K562 (cell line): ENCODE data around the gene RREB1. TPM values are rescaled to one million over a fixed set of nuclear protein-coding genes. Genes with fewer than 3 reads are reported as not detected.

Experiments
- ATAC-seq: fragments of 200-7000 bp; cut with Tn5 transposase; 3 replicates; pipeline ENCODE4 v1.9.1; 2020; ENCODE audit warnings: moderate library complexity
- BruUV-seq: library from RNA; stranded (reverse); fragments of 400-500 nt; replicated peaks from 2 replicates; lab custom pipeline; 2021; lab: Mats Ljungman, UMichigan
- CTCF ChIA-PET: fragments of 300-600 bp; formaldehyde crosslinking; extraction: SDS; loops from one replicate; lab custom pipeline; 2021; ENCODE audit warnings: low intra/inter-chr PET ratio; lab: Yijun Ruan, JAX
- POLR2A ChIA-PET: fragments of 300-600, 350-650 bp; sonication (Branson Sonifier 250); formaldehyde crosslinking; extraction: SDS; loops from one replicate; lab custom pipeline; 2021; ENCODE audit warnings: antibody characterized with exemption, inconsistent platforms; lab: Yijun Ruan, JAX
- DNase-seq, 4 experiments: peaks; one replicate each; pipeline versions ENCODE4 v3.0.0 to v3.0.0-alpha.2; 2011 to 2018; ENCODE audit warnings: low spot score in 3 of 4, mixed read lengths in 3 of 4; ENCODE audit errors: extremely low read depth in 1 of 4
- FAIRE-seq: peaks from 2 replicates; lab custom pipeline; 2011; peaks lifted over from hg19 to GRCh38; lab: Jason Lieb, UNC
- H2AFZ ChIP-seq: 2 replicates; pipeline ENCODE4 v1.6.0; 2011; ENCODE audit warnings: low read depth, low read length, control low read depth, inconsistent platforms
- H3K27ac ChIP-seq: fragments of 200-600 bp; 3 replicates; pipeline ENCODE4 v1.8.0; 2011; ENCODE audit warnings: low read depth, mild to moderate bottlenecking, control low read depth, inconsistent platforms, low read length, moderate library complexity, mixed read lengths; ENCODE audit errors: extremely low read depth
- H3K27me3 ChIP-seq, 2 experiments: fragments of 300-600 bp in 1 of 2; 2 replicates in 1 of 2; 3 replicates in 1 of 2; pipeline versions ENCODE4 v1.6.0 to v1.8.0; 2011; ENCODE audit warnings: inconsistent platforms in 2 of 2, low read length in 2 of 2, mild to moderate bottlenecking in 1 of 2, mixed read lengths in 1 of 2, moderate library complexity in 1 of 2; ENCODE audit not compliant: control insufficient read depth in 2 of 2, insufficient read depth in 2 of 2
- H3K36me3 ChIP-seq: fragments of 300-600 bp; 3 replicates; pipeline ENCODE4 v1.8.0; 2011; ENCODE audit warnings: mild to moderate bottlenecking, low read length, inconsistent platforms; ENCODE audit not compliant: control insufficient read depth, insufficient read depth
- H3K4me1 ChIP-seq, 2 experiments: fragments of 200-600 bp in 1 of 2; replicated peaks in 1 of 2; 2 replicates in 1 of 2; 3 replicates in 1 of 2; pipeline versions ENCODE4 v1.5.1 to v1.8.0; 2011; ENCODE audit warnings: inconsistent platforms in 2 of 2, low read length in 2 of 2, mild to moderate bottlenecking in 1 of 2, mixed read lengths in 1 of 2, moderate library complexity in 1 of 2; ENCODE audit not compliant: control insufficient read depth in 2 of 2, insufficient read depth in 2 of 2
- H3K4me2 ChIP-seq: 2 replicates; pipeline ENCODE4 v1.6.1; 2011; ENCODE audit warnings: low read length, control low read depth, inconsistent platforms, mixed read lengths; ENCODE audit not compliant: insufficient read depth
- H3K4me3 ChIP-seq: fragments of 200-600 bp; sonication (generic), shearing (Covaris generic); 2 replicates; pipeline ENCODE4 v1.5.1; 2016; ENCODE audit warnings: control low read depth, inconsistent platforms
- H3K79me2 ChIP-seq: fragments of 200-600 bp; 3 replicates; pipeline ENCODE4 v1.8.0; 2011; ENCODE audit warnings: low read length, inconsistent platforms; ENCODE audit not compliant: control insufficient read depth, insufficient read depth
- H3K9ac ChIP-seq, 2 experiments: 2 replicates each; pipeline versions ENCODE4 v1.6.0 to v1.6.1; 2011; ENCODE audit warnings: low read depth in 2 of 2, low read length in 2 of 2, control low read depth in 1 of 2, inconsistent platforms in 1 of 2, mild to moderate bottlenecking in 1 of 2, mixed read lengths in 1 of 2; ENCODE audit not compliant: insufficient read depth in 1 of 2
- H3K9me1 ChIP-seq: one replicate; pipeline ENCODE4 v1.6.0; 2011; ENCODE audit warnings: inconsistent platforms, mild to moderate bottlenecking, low read length, moderate library complexity; ENCODE audit not compliant: control insufficient read depth, insufficient read depth
- H3K9me3 ChIP-seq: replicated peaks from 2 replicates; pipeline ENCODE4 v1.5.1; 2011; ENCODE audit warnings: low read depth, low read length, inconsistent platforms; ENCODE audit not compliant: control insufficient read depth, insufficient read depth
- H4K20me1 ChIP-seq: replicated peaks from 2 replicates; pipeline ENCODE4 v1.6.1; 2011; ENCODE audit warnings: low read length, inconsistent platforms, mixed read lengths; ENCODE audit not compliant: control insufficient read depth, insufficient read depth
- BRCA1 ChIP-seq, 2 experiments: fragments of 450-650 bp in 1 of 2; sonication (generic) in 1 of 2; formaldehyde crosslinking in 1 of 2; IDR thresholded peaks; 2 replicates each; pipeline versions ENCODE4 v1.5.0 to v1.6.1; 2017 to 2020; ENCODE audit warnings: mild to moderate bottlenecking in 1 of 2, missing genetic modification reagents in 1 of 2
- HNRNPLL ChIP-seq: fragments of 200-400 bp; formaldehyde crosslinking; IDR thresholded peaks from 2 replicates; pipeline ENCODE4 v1.6.1; 2017; ENCODE audit warnings: low read length, low read depth, mild to moderate bottlenecking; ENCODE audit not compliant: poor library complexity, severe bottlenecking
- KDM1A ChIP-seq, 2 experiments: fragments of 450-650 bp; IDR thresholded peaks; 2 replicates each; pipeline ENCODE4 v1.6.1; 2016; ENCODE audit warnings: mild to moderate bottlenecking in 2 of 2
- NFE2 ChIP-seq: IDR thresholded peaks from 2 replicates; pipeline ENCODE4 v1.6.1; 2014; ENCODE audit warnings: antibody characterized with exemption, low read depth
- ZBTB26 ChIP-seq: fragments of 450-650 bp; formaldehyde crosslinking; IDR thresholded peaks from 2 replicates; pipeline ENCODE4 v1.4.0; 2022; ENCODE audit warnings: missing genetic modification characterization
- WGBS: fragments of 100-300 bp; shearing (Covaris generic); methylation state at CpG from one replicate; pipeline ENCODE4 v1.1.6; 2016; ENCODE audit warnings: low coverage, mixed read lengths; ENCODE audit not compliant: insufficient coverage; ENCODE audit errors: missing lambda C conversion rate; 5-methylcytosine and 5-hydroxymethylcytosine counted together
- in situ Hi-C: fragments of 300-500 bp; cut with MboI; formaldehyde crosslinking; loops from 4 replicates; pipeline ENCODE4 v1.15.0; 2018; ENCODE audit warnings: inconsistent platforms, mixed read lengths
- intact Hi-C: fragments of 100-400 bp; cut with micrococcal nuclease; formaldehyde crosslinking; loops from 2 replicates; pipeline ENCODE4 v1.14.2; 2022
- polyA plus RNA-seq, 8 experiments: library from polyadenylated mRNA; depleted of rRNA in 4 of 8; stranded (reverse) in 5 of 8; unstranded in 3 of 8; fragments of >200 nt; fragmentation: Nextera tagmentation in 2 of 8; fragmentation: Illumina TruSeq in 1 of 8; extraction: Ambion mirVana in 2 of 8; extraction: Trizol in 1 of 8; gene quantifications; 2 replicates each; pipeline versions ENCODE4 v1.2.1 to v1.2.3, GENCODE V29; 2011 to 2014; ENCODE audit warnings: inconsistent platforms in 1 of 8, missing spikeins in 1 of 8
- total RNA-seq, 7 experiments: library from RNA; depleted of rRNA in 6 of 7; stranded (reverse); fragments of >200 nt in 6 of 7; fragmentation: Illumina TruSeq in 2 of 7; extraction: Trizol in 2 of 7; gene quantifications; 2 replicates each; pipeline versions ENCODE4 v1.2.1 to v1.2.3, GENCODE V29; 2011 to 2021; ENCODE audit warnings: low replicate concordance in 1 of 7
- TF ChIP-seq, protein P1 (sequence below), 2 experiments: IDR thresholded peaks; 2 replicates each; pipeline ENCODE4 v1.6.1; 2012; ENCODE audit warnings: improper control_type of control experiment in 2 of 2, low read depth in 2 of 2, low read length in 2 of 2, borderline replicate concordance in 1 of 2

Gene RREB1
- total and polyA plus RNA-seq, 9 of the 15 experiments (the other 6 are each of a cell fraction or from before 2014, with no cell fraction given): 3.3 to 64.2 (median 19.3) TPM

DNA sequence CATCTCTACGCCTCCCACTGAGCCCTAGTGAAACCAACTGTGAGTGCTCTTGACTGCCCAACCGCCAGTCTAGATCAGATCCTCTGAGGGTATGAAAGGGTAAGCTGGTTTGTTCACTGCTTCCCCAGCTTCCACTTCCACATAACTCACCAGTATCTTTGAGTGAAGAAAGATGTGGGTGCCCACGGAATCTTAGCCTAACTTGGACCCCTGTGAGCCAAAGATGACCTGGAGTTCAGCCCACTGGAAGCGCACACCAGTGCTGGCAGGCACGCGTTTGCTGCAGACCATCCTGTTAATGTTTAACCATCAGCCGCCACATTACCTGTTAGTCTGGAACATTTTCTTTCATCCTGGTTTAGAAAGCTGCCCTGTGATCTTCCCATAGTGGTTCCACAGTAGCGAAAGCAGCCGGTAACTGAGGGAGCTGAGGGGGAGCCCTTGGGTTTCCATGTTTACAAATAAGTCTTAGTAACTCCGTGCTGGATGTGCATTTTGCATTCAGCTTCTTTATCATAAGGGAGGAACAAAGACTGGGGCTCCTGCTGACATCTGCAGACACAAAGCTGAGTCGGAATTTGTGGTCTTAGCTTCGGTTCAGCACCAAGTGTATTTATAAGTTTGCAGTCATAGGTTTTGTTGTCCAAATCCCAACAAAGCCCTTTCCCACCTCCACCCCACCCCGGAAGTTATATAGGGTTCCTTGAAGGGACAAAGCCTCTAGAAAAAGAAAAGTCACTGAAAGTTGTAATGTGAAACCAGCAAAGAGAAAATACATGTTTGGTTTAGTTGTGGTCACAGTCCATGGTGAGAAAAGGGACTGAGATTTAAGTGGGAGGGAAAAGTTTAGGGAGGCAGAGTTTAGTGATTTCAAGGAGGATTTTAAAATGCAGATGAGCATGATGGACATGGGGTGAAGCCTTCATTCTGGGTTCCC is 134.2 kb downstream of the RREB1 start:
- Histone ChIP-seq H3K9me1 (peaks cover 2% of the 10 kb centered on the region), H3K9ac (peak overlapping the region in 1 of 2 experiments; percentile 31; a peak in 1 of 4 replicates), H3K79me2 (peaks cover 63% of the 10 kb centered on the region), H2AFZ (no peak overlapping the region), H3K27ac (peak overlapping the region; percentile 4; the same call in 1 of the 3 replicates), H3K36me3 (peaks cover 89% of the 10 kb centered on the region), H3K4me2 (no peak overlapping the region), H3K4me1 (peaks cover 13 to 18% of the 10 kb centered on the region in 2 experiments), H3K27me3 (no peaks in the 10 kb centered on the region), H4K20me1 (no peaks in the 10 kb centered on the region), H3K9me3 (no peaks in the 10 kb centered on the region), H3K4me3 (no peak overlapping the region)
- no TSS peak for BruUV-seq
- intact Hi-C loops (loop anchor here (2.0 to 10.0 kb wide), 5 partner anchors 77 to 565 kb away; no protein-coding TSS in a partner anchor), in situ Hi-C loops (loop anchor here (25.0 kb wide), 1 partner anchor 555 kb away; no protein-coding TSS in a partner anchor)
- ATAC-seq (no peak), FAIRE-seq (no peak), DNase-seq (no peak)
- ChIA-PET CTCF (interaction anchor here (0.6 to 2.0 kb wide), 5 partner anchors 517 to 657 kb away, joined by 3 to 16 read pairs (median 4); no protein-coding TSS in a partner anchor), POLR2A (interaction anchor here (0.5 to 1.4 kb wide), 5 partner anchors 7 to 668 kb away, joined by 3 to 4 read pairs (median 3); no protein-coding TSS in a partner anchor)
- 79% methylated on average over 13 of the region's 13 CpGs for WGBS
- TF ChIP-seq KDM1A (IDR thresholded peaks at IDR 0.05) (peak in 1 of 2 experiments; percentile 41; a peak in 2 of 4 replicates), ZBTB26 (no peak), HNRNPLL (no peak), NFE2 (no peak), BRCA1 (IDR thresholded peaks at IDR 0.05) (no peak), BRCA1 (CRISPR knock-in tag; IDR thresholded peaks at IDR 0.05) (0 out of 2 replicates have a peak, but pooled peaks have one; percentile 37)
- TF ChIP-seq, protein P1, sequence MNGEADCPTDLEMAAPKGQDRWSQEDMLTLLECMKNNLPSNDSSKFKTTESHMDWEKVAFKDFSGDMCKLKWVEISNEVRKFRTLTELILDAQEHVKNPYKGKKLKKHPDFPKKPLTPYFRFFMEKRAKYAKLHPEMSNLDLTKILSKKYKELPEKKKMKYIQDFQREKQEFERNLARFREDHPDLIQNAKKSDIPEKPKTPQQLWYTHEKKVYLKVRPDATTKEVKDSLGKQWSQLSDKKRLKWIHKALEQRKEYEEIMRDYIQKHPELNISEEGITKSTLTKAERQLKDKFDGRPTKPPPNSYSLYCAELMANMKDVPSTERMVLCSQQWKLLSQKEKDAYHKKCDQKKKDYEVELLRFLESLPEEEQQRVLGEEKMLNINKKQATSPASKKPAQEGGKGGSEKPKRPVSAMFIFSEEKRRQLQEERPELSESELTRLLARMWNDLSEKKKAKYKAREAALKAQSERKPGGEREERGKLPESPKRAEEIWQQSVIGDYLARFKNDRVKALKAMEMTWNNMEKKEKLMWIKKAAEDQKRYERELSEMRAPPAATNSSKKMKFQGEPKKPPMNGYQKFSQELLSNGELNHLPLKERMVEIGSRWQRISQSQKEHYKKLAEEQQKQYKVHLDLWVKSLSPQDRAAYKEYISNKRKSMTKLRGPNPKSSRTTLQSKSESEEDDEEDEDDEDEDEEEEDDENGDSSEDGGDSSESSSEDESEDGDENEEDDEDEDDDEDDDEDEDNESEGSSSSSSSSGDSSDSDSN (IDR thresholded peaks at IDR 0.05; ENCODE audit: borderline replicate concordance in 1 of 2, low read depth in 2 of 2, low read length in 2 of 2): no peak
